ENCODE data around the gene EIPR1.

The EIPR1 gene

DNA sequence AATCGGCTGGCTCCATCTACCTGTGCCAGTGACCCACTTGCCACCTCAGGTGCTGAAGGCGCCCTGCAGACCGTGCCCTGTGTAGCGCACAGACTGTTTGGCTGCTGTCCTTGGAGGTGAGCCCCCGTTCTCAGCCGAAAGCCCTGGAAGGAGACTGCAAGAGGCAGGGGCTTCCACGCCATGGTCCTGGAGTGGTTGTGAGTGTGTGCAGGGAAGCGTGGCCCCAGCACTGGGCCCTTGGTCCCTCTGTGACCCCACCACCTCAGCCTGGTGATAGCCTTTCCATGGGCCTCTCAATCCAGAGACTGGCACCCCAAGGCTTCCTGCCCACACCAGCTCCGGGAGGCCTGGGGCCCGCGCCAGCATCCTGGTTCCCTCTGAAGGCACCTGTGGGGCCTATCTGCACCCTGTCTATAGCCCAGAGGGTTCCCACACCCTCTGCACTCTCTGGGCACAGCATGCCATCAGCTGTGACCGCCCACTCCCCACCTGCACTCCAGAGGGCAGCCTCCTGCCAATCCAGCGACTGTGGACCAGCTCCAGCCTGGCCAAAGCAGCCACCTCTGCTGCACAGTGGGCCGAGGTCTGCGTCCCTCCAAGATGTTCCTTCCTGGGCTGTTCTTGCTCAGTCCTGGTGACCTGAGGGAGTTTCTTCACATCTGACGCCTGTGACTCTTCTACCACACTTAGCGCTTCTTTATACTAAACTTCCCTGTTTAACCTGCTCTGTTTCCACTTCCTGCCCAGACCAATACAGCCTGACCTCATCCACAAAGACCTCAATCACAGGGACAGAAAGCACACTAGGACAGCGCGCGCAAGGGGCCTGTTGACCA is 109.5 kb downstream of the EIPR1 start:
- DNase-seq (ENCODE audit: low read depth): no peak

DNA sequence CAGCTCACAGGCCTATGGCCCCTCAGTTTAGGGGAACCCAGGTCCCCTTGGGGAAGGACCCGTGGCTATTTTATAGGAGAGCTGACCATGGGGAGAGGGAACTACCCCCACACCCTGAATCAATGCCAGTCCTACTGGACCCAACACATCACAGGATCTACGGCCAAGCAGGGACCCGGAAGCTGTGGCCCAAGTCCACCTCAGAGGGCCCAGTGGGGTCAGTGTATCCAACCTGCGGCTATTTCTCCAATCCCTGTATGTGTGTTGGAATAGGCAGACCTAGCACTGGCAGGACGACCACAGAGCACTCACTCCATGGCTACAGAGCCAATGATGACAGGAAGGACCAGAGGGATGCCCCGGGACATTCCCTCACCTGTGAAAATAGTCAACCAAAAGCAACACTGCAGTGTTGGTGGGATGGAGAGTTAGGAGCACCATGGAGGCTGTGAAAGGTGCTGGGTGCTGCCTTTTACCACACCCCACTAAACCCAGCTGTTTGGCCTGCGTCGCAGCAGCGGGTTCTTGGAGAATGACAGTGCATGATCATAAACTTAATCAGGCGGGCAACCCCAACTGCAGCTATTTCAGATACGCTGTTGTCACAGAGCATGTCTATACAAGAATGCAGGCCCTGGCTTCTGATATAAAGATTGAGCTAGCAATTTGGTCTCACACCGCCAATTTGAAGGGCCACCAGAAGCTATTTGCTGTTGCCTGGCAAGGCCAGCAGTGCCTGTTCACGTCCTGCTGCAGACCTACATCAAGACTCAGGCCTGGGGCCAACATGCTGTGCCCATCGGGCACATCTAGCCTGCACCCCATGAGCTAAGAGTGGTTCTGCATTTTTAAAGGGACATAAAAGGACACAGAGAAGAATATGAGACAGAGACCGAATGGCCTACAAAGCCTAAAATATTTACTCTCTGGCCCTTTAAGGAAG is 110.4 kb downstream of the EIPR1 start:
- DNase-seq (ENCODE audit: low read depth): no peak

DNA sequence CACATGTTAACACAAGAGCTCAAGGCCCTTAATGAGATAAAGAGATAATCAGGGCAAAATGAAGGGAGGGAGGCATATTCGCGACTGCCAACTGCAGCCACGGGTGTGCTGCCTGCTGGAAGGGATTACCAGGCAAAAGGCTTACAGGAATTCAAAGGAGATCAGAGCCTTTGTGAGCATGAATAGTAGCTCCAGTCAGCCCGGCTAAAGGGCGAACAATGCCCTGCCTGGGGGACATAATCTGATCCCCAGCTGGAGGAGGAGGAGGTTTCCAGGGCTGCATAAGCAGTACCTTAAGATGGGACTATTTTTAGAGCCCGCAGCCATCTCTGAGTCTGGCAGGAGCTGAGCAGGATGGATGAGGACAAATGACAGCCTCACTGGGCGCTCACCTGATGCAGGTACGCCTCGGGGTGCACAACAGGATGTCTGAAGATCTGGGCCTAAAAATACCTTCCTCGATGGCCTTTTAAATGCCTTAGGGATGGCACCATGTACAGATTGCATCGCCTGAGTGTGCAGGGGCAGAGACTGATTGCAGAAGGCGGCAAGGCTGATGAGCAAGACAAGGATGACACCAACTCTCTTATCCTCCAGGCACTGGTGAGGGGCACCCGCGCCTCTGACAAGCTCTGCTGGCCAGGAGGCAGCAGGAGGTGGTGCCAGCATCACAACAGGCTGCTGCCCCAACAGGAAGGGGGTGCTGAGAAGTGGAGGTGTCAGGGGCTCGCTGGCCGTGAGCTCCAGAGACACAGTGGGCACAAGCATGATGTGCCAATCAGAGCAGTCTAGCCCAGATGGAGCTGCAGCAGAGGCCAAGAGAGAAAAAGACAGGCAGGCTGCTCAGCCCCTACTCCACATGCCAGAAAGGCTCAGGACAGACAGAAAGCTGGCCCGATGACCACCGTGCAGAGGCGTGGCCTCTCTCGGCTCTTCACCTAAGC is 111.4 kb downstream of the EIPR1 start:
- DNase-seq (ENCODE audit: low read depth): no peak

DNA sequence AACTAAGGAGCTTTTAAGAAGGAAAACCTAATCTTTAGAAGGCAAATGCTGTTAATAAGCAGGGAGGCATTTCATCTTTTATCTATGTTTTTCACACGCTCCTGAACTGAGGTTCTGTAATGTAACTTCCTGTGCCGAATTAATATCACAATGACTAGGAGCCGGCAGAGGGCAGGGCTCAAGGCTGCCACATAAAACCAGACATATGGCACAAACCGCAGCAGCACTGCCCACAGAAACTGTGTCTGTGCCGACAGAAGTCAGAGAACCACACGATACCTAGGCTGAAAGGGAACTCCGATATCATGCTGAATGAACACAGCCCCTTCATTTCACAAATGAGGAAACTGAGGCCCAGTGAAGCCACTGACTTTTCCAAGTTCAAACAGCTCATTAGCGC is 112.1 kb downstream of the EIPR1 start:
- DNase-seq (ENCODE audit: low read depth): no peak

DNA sequence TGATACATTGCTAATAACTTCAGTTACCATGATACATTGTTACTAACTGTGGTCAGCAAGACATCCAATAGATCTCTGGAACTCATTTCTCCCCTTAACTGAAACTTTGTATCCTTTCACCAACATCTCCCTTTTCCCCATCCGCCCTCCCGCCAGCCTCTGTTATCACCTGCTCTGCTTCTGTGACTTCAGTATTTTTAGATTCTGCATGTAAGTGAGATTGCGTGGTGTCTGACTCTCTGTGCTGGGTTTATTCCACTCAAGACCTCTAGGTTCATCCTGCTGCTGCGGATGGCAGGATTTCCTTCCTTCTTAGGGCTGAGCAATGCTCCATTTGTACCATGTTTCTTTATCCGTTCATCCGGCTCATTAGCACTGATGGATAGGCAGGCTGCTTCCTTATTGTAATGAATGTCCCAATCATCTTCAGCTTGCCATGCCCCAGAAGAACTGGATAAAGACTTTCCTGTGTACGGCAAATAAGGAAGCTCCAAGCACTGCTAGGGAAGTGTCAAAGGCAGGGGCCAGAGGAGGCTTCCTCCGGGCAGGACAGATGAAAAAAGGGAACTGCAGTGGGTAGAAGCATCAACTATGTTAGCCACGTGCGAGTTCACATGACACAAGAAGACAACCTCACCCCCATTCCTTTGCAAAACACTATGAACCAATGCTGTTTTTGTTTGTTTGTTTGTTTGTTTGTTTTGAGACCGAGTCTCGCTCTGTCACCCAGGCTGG is 113.4 kb downstream of the EIPR1 start:
- no peak for DNase-seq (ENCODE audit: low read depth)

DNA sequence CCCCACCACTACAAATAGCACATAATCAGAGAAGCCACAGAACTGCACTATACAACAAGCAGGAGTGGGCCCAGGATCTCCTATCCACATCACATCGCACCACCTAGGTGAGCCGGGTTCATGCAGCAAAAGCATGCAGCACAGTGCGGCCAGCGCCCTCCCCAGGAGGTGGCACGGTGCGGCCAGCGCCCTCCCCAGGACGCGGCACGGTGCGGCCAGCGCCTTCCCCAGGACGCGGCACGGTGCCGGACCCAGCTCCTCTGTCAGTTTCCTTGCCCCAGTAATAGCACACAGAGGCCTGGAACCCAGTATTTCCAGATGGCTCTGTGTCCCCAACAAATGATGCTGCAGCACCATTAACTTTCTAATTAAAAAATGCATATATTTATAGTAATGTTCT is 114.1 kb downstream of the EIPR1 start:
- DNase-seq (ENCODE audit: low read depth): no peak

DNA sequence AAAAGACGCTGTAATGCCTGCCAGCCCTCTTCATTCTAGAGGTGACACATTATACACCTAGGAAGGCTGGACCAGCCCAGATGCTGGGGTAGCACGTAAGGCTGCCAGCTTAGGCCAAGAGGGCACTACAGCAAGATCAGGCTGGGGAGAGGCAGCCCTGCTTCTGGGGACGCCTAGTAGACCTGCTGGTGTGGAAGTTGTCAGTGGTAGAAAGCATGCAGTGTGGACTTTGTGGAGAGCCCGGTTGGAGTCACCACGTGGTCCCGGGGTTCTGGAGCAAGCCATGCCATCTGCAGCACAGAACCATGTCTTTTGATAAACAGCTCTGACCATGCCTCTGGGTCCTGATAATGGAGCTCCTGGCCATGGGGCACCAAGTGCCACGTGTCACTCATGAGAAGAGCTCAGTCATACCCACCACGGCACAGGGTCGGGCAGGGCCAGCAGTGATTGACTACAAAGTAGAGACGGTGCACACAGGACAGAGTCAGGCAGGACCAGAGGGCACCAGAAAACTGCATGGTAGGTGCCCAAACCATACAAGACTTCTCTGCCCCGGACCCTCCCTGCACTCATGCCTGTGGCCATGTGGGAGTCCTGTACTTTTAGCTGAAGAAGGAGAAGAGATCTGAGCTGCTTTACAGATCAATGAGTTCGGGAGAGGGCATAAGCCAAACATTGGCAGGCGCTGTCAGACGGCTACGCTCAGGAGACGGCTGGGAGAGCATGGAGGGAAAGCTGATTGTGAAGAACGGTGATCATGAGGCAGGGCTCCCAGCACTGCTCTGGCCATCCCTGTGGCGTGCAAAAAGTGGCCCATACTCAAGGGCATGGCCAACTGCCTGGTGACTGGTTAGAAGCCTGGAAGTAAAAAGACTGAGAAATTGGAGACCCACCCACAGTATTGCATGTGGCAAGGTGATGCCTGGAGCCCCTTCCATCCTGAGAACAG is 114.9 kb downstream of the EIPR1 start:
- no peak for DNase-seq (ENCODE audit: low read depth)

DNA sequence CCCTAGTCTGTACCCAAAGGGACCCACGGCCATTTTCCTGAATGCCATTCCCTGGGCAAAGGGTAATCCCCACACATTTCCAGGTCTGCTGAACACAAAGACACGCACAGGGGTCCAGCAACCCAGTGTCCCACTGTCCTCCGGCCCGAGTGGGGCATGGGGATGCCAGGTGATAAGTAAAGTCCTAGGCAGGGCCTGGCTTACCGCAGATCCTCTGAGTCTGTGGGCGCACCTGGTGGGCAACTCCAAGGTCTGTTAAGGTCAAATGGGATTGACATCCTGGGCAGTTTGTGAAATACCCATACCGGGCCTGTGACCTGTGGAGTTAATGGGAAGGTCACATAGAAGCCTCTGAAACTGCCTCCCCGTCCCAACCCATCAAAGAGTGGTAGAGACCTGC is 116.1 kb downstream of the EIPR1 start:
- DNase-seq (ENCODE audit: low read depth): no peak

DNA sequence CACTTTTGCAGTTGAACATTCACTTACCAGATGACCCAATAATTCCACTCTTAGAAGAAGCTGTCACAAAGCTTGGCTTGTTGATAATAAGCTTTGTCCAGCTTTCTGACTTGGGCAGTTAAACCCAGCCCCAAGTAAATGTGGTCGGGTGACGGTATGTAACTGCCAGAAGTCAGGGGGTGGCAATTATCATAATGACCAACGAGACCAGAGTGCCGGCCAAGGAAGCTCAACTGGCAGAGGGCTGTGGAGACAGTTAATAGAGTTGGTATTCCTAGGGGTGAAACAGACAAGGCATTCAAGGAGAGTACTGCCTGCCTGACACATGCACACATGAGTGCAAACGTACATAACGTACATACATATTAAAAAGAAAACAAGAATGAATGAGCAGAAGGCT is 116.7 kb downstream of the EIPR1 start:
- DNase-seq (ENCODE audit: low read depth): no peak

DNA sequence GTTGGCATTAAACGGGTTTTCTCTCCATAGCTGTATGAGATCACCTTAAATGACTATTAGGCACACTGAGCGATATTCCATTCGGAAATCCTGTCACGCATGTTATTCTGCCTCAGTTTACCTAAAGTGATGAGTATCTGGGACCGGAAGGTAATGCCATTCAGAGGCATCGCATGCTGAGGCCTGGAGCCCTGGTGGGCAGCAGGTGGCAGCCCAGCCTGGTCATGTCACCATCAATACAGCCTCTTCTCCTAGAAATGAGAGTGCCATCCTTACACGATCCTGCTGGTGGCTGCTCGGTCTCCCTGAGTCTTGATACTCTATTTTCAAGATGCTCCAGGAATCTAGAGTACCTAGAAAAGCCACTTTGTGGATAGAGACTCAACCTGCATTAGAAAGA is 119.8 kb downstream of the EIPR1 start:
- no peak for DNase-seq (ENCODE audit: low read depth)

DNA sequence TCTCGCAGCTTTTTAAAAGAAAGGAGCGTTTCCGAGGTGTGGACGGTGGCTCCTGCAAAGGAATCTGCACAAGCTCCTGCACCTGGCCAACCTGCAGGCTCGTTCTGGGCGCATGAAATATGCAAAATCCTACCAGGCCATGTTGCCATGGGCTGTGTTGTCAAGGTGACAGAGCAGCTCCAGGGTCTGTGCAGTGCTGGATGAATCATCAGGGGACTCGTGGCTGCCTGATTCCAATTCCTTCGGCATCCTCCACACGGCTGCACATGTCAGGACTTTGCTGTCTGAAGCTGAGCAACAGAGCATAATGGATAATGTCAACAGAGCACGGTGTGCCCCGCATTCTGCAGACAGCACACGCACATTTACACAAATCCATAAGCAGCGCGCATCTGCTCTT is 120.5 kb downstream of the EIPR1 start:
- DNase-seq (ENCODE audit: low read depth): no peak

DNA sequence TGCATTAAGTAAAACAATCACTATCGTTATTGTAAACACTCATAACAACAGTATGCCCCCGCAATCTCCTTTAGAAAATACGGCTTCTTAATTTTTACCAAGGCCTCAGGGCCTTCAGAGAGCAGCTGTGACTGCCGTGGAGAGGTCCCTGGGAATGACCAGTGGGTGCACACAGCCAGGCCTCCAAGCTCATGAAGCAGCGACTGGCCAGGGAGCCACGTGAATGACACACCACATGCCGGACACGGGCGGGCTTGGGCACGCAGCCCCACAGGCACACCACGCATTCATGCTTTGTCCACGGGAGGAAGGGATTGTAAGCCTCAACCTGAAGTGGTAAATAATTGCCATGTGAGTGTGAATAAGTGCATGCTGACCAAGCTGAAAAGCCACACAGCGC is 121.0 kb downstream of the EIPR1 start:
- DNase-seq (ENCODE audit: low read depth): no peak

DNA sequence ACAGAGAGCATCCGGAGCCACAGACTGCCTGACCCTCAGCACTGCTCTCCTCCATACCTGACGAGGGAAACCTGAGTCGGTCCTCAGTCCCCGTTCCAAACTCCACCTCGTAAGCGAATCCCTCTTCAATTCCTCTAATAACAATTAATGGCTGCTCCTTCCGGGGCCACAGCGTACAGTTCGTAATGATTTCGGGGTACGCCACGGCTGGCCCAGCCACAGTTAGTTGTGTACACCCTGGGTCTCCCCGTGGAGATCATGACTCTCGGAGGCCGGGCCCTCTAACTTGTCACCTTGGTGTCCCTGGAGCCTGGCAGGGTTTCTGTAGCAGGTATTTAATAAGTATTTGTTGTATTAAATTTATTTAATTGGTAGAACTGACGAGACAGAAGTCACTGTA is 121.5 kb downstream of the EIPR1 start:
- no peak for DNase-seq (ENCODE audit: low read depth)

DNA sequence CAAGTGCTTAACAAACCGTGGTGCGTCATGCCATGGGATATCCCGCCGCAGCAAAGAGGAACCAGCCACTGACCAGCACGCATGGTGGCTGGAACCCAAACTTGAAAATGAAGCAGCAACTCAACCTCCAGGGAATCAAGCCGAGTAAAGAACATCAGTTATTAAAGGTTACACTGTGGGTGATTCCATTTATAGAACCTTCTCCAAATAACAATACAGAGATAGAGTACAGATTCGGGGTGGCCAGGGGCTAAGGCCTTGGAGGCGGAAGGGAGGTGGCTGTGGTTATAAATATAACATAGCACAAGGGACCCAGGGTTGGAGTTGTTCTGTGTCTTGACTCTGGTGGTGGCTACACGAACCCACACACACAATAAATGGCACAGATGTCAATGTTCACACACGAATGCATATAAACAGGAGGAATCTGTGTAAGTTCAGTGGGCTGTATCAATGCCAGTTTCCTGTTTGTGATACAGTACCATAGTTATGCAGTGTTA is 123.1 kb downstream of the EIPR1 start:
- no peak for DNase-seq (ENCODE audit: low read depth)

DNA sequence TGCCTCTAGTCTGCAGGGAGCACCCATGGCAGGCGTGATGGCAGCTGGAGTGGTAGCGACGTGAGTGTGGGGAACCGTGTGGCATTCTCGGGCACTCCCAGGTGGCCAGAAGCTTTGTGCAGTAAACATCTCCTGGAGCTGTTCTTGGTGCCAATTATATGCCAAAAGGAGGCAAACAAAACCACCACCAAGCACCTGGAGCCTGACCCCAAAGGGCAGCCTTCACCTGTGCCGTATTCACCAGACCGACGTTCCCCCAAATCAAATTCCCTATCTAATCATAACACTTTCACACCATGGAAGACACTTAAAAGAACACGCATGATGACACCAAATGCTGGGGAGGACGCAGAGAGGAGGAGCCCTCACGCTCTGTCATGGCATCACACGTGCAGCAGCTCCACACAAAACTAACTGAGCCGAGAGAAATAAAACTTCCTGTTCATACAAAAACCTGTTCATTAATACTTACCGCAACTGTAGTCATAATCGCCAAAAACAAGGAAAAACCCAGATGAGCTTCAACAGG is 123.6 kb downstream of the EIPR1 start:
- DNase-seq (ENCODE audit: low read depth): no peak

DNA sequence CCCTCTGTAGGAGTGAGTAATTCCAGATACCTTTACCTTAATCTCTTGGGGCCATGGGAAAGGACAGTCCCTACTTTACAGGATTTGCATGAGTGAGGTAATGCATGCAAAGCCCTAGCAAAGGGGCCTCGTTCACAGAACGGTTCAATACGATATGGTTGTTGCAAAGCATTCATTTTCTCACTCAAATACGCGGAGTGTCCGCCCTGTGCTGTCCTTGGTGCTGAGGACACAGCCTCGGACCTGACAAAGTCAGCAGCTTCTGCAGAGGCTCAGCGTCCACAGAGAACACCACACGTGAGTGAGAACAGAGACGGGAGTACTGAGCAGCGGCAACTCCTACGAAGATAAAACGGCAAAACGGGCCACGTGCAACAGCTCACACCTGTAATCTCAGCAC is 125.7 kb downstream of the EIPR1 start:
- DNase-seq (ENCODE audit: low read depth): no peak

DNA sequence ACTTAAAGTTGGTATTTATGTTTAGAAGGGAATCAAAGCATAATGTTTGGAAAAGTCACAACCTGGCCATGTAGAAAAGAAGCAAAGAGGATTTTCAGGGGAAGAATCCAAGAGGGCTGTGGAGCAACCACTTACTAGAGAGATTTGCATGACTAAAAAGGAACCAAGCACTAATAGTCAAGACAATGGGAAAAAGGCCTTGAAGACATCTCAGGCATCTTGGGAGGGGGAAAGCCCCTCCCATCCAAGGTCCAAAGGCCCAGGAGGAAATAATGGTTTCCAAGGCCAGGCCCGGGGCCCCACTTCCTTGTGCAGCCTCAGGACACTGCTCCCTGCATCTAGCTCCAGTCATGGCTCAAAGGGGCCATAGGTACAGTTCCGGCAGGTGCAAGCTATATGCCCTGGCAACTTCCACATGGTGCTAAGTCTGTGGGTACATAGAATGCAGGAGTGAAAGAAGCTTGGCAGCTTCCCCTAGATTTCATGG is 128.1 kb downstream of the EIPR1 start:
- DNase-seq (ENCODE audit: low read depth): no peak

DNA sequence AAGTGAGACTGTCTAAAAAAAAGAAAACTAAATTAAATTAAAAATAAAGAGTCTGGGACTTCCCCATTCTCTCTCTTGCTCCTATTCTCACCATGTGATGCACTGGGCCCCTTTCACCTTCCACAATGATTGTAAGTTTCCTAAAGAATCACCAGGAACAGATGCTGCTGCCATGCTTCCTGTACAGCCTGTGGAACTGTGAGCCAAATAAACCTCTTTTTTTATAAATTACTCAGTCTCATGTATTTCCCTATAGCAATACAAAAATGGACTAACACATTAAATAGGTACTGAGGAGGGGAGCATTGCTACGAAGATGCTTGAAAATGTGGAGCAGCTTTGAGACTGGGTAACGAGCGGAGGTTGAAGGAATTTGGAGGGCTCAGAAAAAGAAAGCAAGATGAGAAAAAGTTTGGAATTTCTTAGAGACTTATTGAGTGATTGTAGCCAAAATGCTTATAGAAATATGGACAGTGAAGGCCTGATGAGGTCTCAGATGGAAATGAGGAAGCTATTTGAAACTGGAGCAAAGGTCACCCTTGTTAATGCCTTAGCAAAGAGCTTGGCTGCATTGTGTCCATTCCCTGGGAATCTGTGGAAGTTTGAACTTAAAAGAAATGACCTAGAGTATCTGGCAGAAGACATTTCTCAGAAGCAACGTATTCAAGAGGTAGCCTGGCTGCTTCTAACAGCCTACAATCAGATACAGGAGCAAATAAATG is 128.7 kb downstream of the EIPR1 start:
- DNase-seq (ENCODE audit: low read depth): no peak
